ENCODE measurements around the gene SNX5.

SNX5 gene

GRCh38 chr20:17967521-17968365, 851 bp downstream of the SNX5 start:
- TF ChIP-seq, protein P1, sequence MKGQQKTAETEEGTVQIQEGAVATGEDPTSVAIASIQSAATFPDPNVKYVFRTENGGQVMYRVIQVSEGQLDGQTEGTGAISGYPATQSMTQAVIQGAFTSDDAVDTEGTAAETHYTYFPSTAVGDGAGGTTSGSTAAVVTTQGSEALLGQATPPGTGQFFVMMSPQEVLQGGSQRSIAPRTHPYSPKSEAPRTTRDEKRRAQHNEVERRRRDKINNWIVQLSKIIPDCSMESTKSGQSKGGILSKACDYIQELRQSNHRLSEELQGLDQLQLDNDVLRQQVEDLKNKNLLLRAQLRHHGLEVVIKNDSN (IDR thresholded peaks at IDR 0.05) = no peak
- TF ChIP-seq TEAD4 (IDR thresholded peaks at IDR 0.05) (no peak), CREB1 (IDR thresholded peaks at IDR 0.05; ENCODE audit: low read depth) (no peak)

DNA sequence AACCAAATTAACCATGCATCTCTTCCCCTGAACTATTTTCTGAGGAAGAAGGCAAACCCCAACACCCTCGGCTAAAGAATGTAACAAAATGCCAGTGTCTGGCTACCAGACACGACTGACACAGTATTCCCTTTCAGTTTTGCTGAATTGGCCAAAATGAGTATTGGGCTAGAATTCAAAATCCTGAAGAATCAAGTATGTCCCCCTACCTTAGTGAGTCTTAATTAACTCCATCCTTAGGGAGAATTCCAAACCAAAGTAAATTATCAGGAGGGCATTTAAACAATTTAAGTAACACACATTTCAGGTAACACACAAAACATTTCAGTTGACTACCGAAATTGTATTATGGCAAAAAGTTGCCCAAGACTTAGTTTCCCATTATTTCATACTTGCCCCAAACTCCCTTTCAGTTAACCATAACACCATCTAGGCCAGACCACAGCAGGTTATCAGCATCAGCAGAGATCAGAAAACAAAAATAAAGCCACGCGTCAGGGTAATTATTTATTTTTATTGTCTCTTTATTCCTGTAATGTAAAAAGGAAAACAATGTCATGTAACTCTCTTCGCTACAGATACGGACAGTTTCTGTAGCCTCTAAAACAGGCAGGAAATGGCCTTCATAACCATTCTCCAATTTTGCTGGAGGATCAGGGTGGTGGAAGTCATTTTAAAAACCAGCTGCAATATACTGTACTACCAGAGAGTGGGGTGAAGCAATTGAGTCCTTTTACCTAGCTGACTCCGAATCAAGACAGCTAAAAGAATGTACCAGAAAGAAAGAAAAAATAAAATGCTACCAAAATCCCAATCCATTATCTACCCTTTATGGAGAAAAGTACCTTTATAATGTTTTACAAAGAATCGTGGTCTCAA, 1.9 kb downstream of the SNX5 start:
- TF ChIP-seq FOXM1 (IDR thresholded peaks at IDR 0.05; ENCODE audit: borderline replicate concordance, low read depth) (no peak), RAD21 (IDR thresholded peaks at IDR 0.05; ENCODE audit: low read depth) (no peak), TAF1 (IDR thresholded peaks at IDR 0.05; ENCODE audit: low read depth) (no peak), CREB1 (IDR thresholded peaks at IDR 0.05; ENCODE audit: low read depth) (no peak), ZBTB7A (IDR thresholded peaks at IDR 0.05; ENCODE audit: low read depth) (no peak), EP300 (IDR thresholded peaks at IDR 0.05; ENCODE audit: borderline replicate concordance) (no peak), NFIC (IDR thresholded peaks at IDR 0.05) (no peak), YY1 (IDR thresholded peaks at IDR 0.05; ENCODE audit: low read depth) (no peak), TCF12 (IDR thresholded peaks at IDR 0.05; ENCODE audit: low read depth) (no peak), TEAD4 (IDR thresholded peaks at IDR 0.05) (no peak), EGR1 (IDR thresholded peaks at IDR 0.05) (no peak), REST (IDR thresholded peaks at IDR 0.05; ENCODE audit: low read depth) (no peak), CEBPB (IDR thresholded peaks at IDR 0.05) (no peak)
- TF ChIP-seq, protein P2, sequence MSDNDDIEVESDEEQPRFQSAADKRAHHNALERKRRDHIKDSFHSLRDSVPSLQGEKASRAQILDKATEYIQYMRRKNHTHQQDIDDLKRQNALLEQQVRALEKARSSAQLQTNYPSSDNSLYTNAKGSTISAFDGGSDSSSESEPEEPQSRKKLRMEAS (IDR thresholded peaks at IDR 0.05) = no peak
- TF ChIP-seq, protein P1 (IDR thresholded peaks at IDR 0.05) = no peak

- TF ChIP-seq ZBTB7A (IDR thresholded peaks at IDR 0.05; ENCODE audit: low read depth) (no peak), FOXM1 (IDR thresholded peaks at IDR 0.05; ENCODE audit: borderline replicate concordance, low read depth) (no peak), CEBPB (IDR thresholded peaks at IDR 0.05) (no peak), CREB1 (IDR thresholded peaks at IDR 0.05; ENCODE audit: low read depth) (no peak), YY1 (IDR thresholded peaks at IDR 0.05; ENCODE audit: low read depth) (no peak), NFIC (IDR thresholded peaks at IDR 0.05) (no peak), RAD21 (IDR thresholded peaks at IDR 0.05; ENCODE audit: low read depth) (no peak), TCF12 (IDR thresholded peaks at IDR 0.05; ENCODE audit: low read depth) (no peak), EP300 (IDR thresholded peaks at IDR 0.05; ENCODE audit: borderline replicate concordance) (no peak), REST (IDR thresholded peaks at IDR 0.05; ENCODE audit: low read depth) (no peak), TAF1 (IDR thresholded peaks at IDR 0.05; ENCODE audit: low read depth) (no peak)
- TF ChIP-seq, protein P2 (IDR thresholded peaks at IDR 0.05) = no peak
- TF ChIP-seq, protein P1 (IDR thresholded peaks at IDR 0.05) = no peak
These were observed 3.4 kb downstream of the SNX5 start for GRCh38 chr20:17965042-17965697.

- TF ChIP-seq, protein P2 (IDR thresholded peaks at IDR 0.05) = no peak
- TF ChIP-seq, protein P1 (IDR thresholded peaks at IDR 0.05) = no peak
- TF ChIP-seq CEBPB (IDR thresholded peaks at IDR 0.05) = no peak
- TF ChIP-seq FOXM1 (IDR thresholded peaks at IDR 0.05; ENCODE audit: borderline replicate concordance, low read depth) = no peak
- TF ChIP-seq CREB1 (IDR thresholded peaks at IDR 0.05; ENCODE audit: low read depth) = no peak
These were observed 4.0 kb downstream of the SNX5 start for GRCh38 chr20:17964632-17965031.
